Thyroid gland (tissue), 4 donors: ENCODE results near the gene PLEKHH2.

Source experiments
- POLR2A ChIP-seq, 2 donors: fragments of 450-650 bp; IDR thresholded peaks; one replicate each; pipeline ENCODE4 v1.6.1; 2017; ENCODE audit warnings: antibody characterized with exemption in 2 of 2, mild to moderate bottlenecking in 2 of 2, moderate library complexity in 1 of 2
- TF ChIP-seq, protein P1 (sequence below), 6 experiments: fragments of 200-600 bp in 3 of 6; fragments of 450-650 bp in 3 of 6; sonication (generic) in 3 of 6; IDR thresholded peaks; one replicate each; pipeline ENCODE4 v1.5.1; 2016 to 2019; ENCODE audit warnings: antibody characterized with exemption in 6 of 6, mild to moderate bottlenecking in 2 of 6, inconsistent platforms in 1 of 6, moderate library complexity in 1 of 6

DNA sequence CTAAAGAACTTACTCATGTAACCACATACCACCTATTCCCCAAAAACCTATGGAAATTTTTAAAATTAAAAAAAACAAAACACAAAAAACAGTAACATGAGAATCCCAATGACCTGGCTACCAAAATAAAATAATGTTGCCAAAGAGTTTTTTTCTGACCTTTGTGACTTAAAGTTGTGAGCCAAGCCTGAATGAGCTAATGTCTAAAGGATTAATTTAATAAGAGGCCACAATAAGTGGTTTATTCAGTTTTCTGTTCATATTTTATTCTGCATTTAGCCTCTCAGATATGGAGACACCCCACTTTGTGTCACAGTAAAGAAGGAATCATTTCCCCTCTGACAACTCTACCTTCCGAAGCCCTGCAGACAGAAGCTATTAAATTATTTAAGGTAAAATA is 94.2 kb downstream of the PLEKHH2 start:
- TF ChIP-seq, protein P1, sequence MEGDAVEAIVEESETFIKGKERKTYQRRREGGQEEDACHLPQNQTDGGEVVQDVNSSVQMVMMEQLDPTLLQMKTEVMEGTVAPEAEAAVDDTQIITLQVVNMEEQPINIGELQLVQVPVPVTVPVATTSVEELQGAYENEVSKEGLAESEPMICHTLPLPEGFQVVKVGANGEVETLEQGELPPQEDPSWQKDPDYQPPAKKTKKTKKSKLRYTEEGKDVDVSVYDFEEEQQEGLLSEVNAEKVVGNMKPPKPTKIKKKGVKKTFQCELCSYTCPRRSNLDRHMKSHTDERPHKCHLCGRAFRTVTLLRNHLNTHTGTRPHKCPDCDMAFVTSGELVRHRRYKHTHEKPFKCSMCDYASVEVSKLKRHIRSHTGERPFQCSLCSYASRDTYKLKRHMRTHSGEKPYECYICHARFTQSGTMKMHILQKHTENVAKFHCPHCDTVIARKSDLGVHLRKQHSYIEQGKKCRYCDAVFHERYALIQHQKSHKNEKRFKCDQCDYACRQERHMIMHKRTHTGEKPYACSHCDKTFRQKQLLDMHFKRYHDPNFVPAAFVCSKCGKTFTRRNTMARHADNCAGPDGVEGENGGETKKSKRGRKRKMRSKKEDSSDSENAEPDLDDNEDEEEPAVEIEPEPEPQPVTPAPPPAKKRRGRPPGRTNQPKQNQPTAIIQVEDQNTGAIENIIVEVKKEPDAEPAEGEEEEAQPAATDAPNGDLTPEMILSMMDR (IDR thresholded peaks at IDR 0.05) = no peak
- no peak for TF ChIP-seq POLR2A (IDR thresholded peaks at IDR 0.05)
